IMR-90 (cell line): ENCODE measurements around the gene TBX3. TPM values are rescaled to one million over a fixed set of nuclear protein-coding genes. Genes with fewer than 3 reads are reported as not detected.
A peak's percentile ranks its signal among the peaks of the same experiment; 100 is the strongest.

Source experiments
- ATAC-seq: fragments of 200-7000 bp; cut with Tn5 transposase; 2 replicates; pipeline ENCODE4 v1.9.1; 2020; ENCODE audit warnings: low read depth, mild to moderate bottlenecking, moderate library complexity
- BruUV-seq: library from RNA; stranded (reverse); fragments of 400-500 nt; replicated peaks from 2 replicates; lab custom pipeline; 2021; lab: Mats Ljungman, UMichigan
- CTCF ChIA-PET: fragments of 300-600 bp; formaldehyde crosslinking; extraction: SDS; loops from one replicate; lab custom pipeline; 2021; ENCODE audit warnings: antibody characterized with exemption; lab: Yijun Ruan, JAX
- POLR2A ChIA-PET: fragments of 300-600 bp; sonication (Branson Sonifier 250); formaldehyde crosslinking; loops from one replicate; lab custom pipeline; 2022; ENCODE audit warnings: antibody characterized with exemption; ENCODE audit not compliant: unreplicated experiment; lab: Charles Lee
- DNase-seq: peaks from one replicate; pipeline ENCODE4 v3.0.0; 2013
- H2AFZ ChIP-seq: replicated peaks from 2 replicates; pipeline ENCODE3; 2013; ENCODE audit warnings: low read length, mild to moderate bottlenecking; ENCODE audit not compliant: poor library complexity
- H2AK5ac ChIP-seq: 2 replicates; pipeline ENCODE4 v1.6.1; 2013; ENCODE audit warnings: low read depth, low read length, inconsistent platforms
- H2AK9ac ChIP-seq: replicated peaks from 2 replicates; pipeline ENCODE3; 2013; ENCODE audit warnings: mild to moderate bottlenecking, low read depth, low read length, moderate library complexity; ENCODE audit not compliant: poor library complexity
- H2BK120ac ChIP-seq: 2 replicates; pipeline ENCODE4 v1.6.1; 2013; ENCODE audit warnings: low read depth, low read length, inconsistent platforms
- H2BK15ac ChIP-seq: 3 replicates; pipeline ENCODE4 v1.6.1; 2013; ENCODE audit warnings: low read depth, low read length, inconsistent platforms
- H2BK20ac ChIP-seq: 2 replicates; pipeline ENCODE4 v1.6.1; 2013; ENCODE audit warnings: low read depth, mild to moderate bottlenecking, inconsistent platforms, low read length, moderate library complexity
- H2BK5ac ChIP-seq: 2 replicates; pipeline ENCODE4 v1.6.1; 2013; ENCODE audit warnings: mild to moderate bottlenecking, low read depth, low read length, inconsistent platforms; ENCODE audit not compliant: poor library complexity, severe bottlenecking
- H3K14ac ChIP-seq: replicated peaks from 2 replicates; pipeline ENCODE4 v1.6.1; 2013; ENCODE audit warnings: low read depth, low read length, inconsistent platforms
- H3K18ac ChIP-seq: 2 replicates; pipeline ENCODE4 v1.6.1; 2013; ENCODE audit warnings: low read depth, low read length, control low read depth
- H3K23ac ChIP-seq: 2 replicates; pipeline ENCODE4 v1.6.1; 2013; ENCODE audit warnings: low read depth, low read length, inconsistent platforms
- H3K27ac ChIP-seq: 2 replicates; pipeline ENCODE4 v1.5.1; 2013; ENCODE audit warnings: mild to moderate bottlenecking, control low read depth, low read length; ENCODE audit not compliant: insufficient read depth
- H3K27me3 ChIP-seq: 2 replicates; pipeline ENCODE4 v1.6.1; 2013; ENCODE audit warnings: low read length; ENCODE audit not compliant: control insufficient read depth, insufficient read depth
- H3K36me3 ChIP-seq: 2 replicates; pipeline ENCODE4 v1.6.1; 2013; ENCODE audit warnings: low read length, mixed read lengths; ENCODE audit not compliant: control insufficient read depth, insufficient read depth
- H3K4ac ChIP-seq: 2 replicates; pipeline ENCODE4 v1.6.1; 2013; ENCODE audit warnings: low read depth, low read length, inconsistent platforms
- H3K4me1 ChIP-seq: 2 replicates; pipeline ENCODE4 v1.6.1; 2013; ENCODE audit warnings: low read length, mixed read lengths; ENCODE audit not compliant: control insufficient read depth, insufficient read depth
- H3K4me2 ChIP-seq: 2 replicates; pipeline ENCODE4 v1.6.1; 2013; ENCODE audit warnings: low read depth, mild to moderate bottlenecking, control low read depth, low read length, moderate library complexity
- H3K4me3 ChIP-seq: 2 replicates; pipeline ENCODE4 v1.5.1; 2013; ENCODE audit warnings: low read depth, mild to moderate bottlenecking, control low read depth, low read length, moderate library complexity; ENCODE audit not compliant: insufficient read depth
- H3K56ac ChIP-seq: 2 replicates; pipeline ENCODE4 v1.6.1; 2013; ENCODE audit warnings: low read length, inconsistent platforms; ENCODE audit not compliant: insufficient read depth; ENCODE audit errors: extremely low read depth
- H3K79me1 ChIP-seq, 2 experiments: 2 replicates each; pipeline ENCODE4 v1.6.1; 2013; ENCODE audit warnings: low read length in 2 of 2, inconsistent platforms in 1 of 2, low read depth in 1 of 2
- H3K9ac ChIP-seq: 2 replicates; pipeline ENCODE4 v1.6.1; 2013; ENCODE audit warnings: low read depth, low read length, control low read depth
- H3K9me1 ChIP-seq: 2 replicates; pipeline ENCODE4 v1.6.1; 2013; ENCODE audit warnings: low read length, inconsistent platforms; ENCODE audit not compliant: insufficient read depth
- H3K9me3 ChIP-seq: 2 replicates; pipeline ENCODE4 v1.6.1; 2013; ENCODE audit warnings: low read length; ENCODE audit not compliant: control insufficient read depth, insufficient read depth
- H4K20me1 ChIP-seq: 2 replicates; pipeline ENCODE4 v1.6.1; 2013; ENCODE audit warnings: low read length, inconsistent platforms; ENCODE audit not compliant: insufficient read depth
- H4K5ac ChIP-seq: 2 replicates; pipeline ENCODE4 v1.6.1; 2013; ENCODE audit warnings: mild to moderate bottlenecking, low read depth, low read length, control low read depth
- H4K8ac ChIP-seq, 2 experiments: 2 replicates each; pipeline ENCODE4 v1.6.1; 2013; ENCODE audit warnings: low read depth in 2 of 2, low read length in 2 of 2, control low read depth in 1 of 2, inconsistent platforms in 1 of 2
- H4K91ac ChIP-seq: 2 replicates; pipeline ENCODE4 v1.6.1; 2013; ENCODE audit warnings: low read depth, low read length, inconsistent platforms; ENCODE audit not compliant: insufficient read depth
- BHLHE40 ChIP-seq: fragments of 150-350 bp; IDR thresholded peaks from 2 replicates; pipeline ENCODE4 v1.6.1; 2016; ENCODE audit warnings: mild to moderate bottlenecking, low read depth, low read length
- CEBPB ChIP-seq: IDR thresholded peaks from 2 replicates; pipeline ENCODE4 v1.6.1; 2012; ENCODE audit warnings: low read depth, low read length, improper control_type of control experiment
- CHD1 ChIP-seq: IDR thresholded peaks from 2 replicates; pipeline ENCODE4 v1.6.1; 2012; ENCODE audit warnings: low read depth, low read length, improper control_type of control experiment
- CTCF ChIP-seq: conservative IDR thresholded peaks from 2 replicates; pipeline ENCODE4 v1.5.1; 2012; ENCODE audit warnings: mild to moderate bottlenecking, low read depth, low read length, improper control_type of control experiment
- FOS ChIP-seq: fragments of 150-350 bp; IDR thresholded peaks from 2 replicates; pipeline ENCODE4 v1.6.1; 2016; ENCODE audit warnings: low read depth, low read length
- MAFK ChIP-seq: IDR thresholded peaks from 2 replicates; pipeline ENCODE4 v1.6.1; 2012; ENCODE audit warnings: low read depth, low read length, improper control_type of control experiment
- MAZ ChIP-seq: IDR thresholded peaks from 2 replicates; pipeline ENCODE4 v1.6.1; 2012; ENCODE audit warnings: low read depth, mild to moderate bottlenecking, low read length, improper control_type of control experiment, moderate library complexity, borderline replicate concordance
- MXI1 ChIP-seq: IDR thresholded peaks from 2 replicates; pipeline ENCODE4 v1.6.1; 2012; ENCODE audit warnings: low read depth, mild to moderate bottlenecking, low read length, moderate library complexity, borderline replicate concordance
- NFE2L2 ChIP-seq: fragments of 150-350 bp; IDR thresholded peaks from 2 replicates; pipeline ENCODE4 v1.6.1; 2016; ENCODE audit warnings: low read depth, mild to moderate bottlenecking, low read length
- POLR2A ChIP-seq: IDR thresholded peaks from 2 replicates; pipeline ENCODE4 v1.6.1; 2012; ENCODE audit warnings: mild to moderate bottlenecking, low read depth, low read length
- RAD21 ChIP-seq: IDR thresholded peaks from 2 replicates; pipeline ENCODE4 v1.6.1; 2012; ENCODE audit warnings: low read length, improper control_type of control experiment
- RCOR1 ChIP-seq: IDR thresholded peaks from 2 replicates; pipeline ENCODE4 v1.6.1; 2012; ENCODE audit warnings: mild to moderate bottlenecking, low read length, improper control_type of control experiment; ENCODE audit not compliant: insufficient replicate concordance
- RFX5 ChIP-seq: IDR thresholded peaks from 2 replicates; pipeline ENCODE4 v1.8.0; 2012; ENCODE audit warnings: low read depth, mild to moderate bottlenecking, low read length, moderate library complexity
- SMC3 ChIP-seq: fragments of 150-350 bp; IDR thresholded peaks from 2 replicates; pipeline ENCODE4 v1.6.1; 2016; ENCODE audit warnings: low read depth, mild to moderate bottlenecking, antibody characterized with exemption, low read length, moderate library complexity
- WGBS, 2 experiments: methylation state at CpG; one replicate each; pipeline versions ENCODE4 v1.1.5 to v1.1.7; 2013; ENCODE audit warnings: missing lambda C conversion rate in 2 of 2; ENCODE audit not compliant: insufficient read length in 1 of 2; ENCODE audit errors: extremely low coverage in 2 of 2; 5-methylcytosine and 5-hydroxymethylcytosine counted together
- dilution Hi-C: fragments of 300-500 bp; cut with HindIII; formaldehyde crosslinking; loops from one replicate; pipeline ENCODE4 v1.14.3; 2018; ENCODE audit warnings: low sequenced_read_pairs; ENCODE audit not compliant: unreplicated experiment
- in situ Hi-C: fragments of 300-500 bp; cut with MboI; formaldehyde crosslinking; loops from 3 replicates; pipeline ENCODE4 v1.14.3; 2019; ENCODE audit warnings: low sequenced_read_pairs, inconsistent platforms, mixed read lengths
- intact Hi-C: fragments of 100-400 bp; cut with micrococcal nuclease; formaldehyde crosslinking; loops from 2 replicates; pipeline ENCODE4 v1.10.0; 2022
- polyA plus RNA-seq, 3 experiments: library from polyadenylated mRNA; depleted of rRNA; stranded (reverse); fragments of >200 nt; gene quantifications; 2 replicates each; pipeline ENCODE4 v1.2.3, GENCODE V29; 2012; ENCODE audit warnings: low replicate concordance in 1 of 3
- total RNA-seq: library from RNA; depleted of rRNA; stranded (reverse); fragments of >200 nt; gene quantifications from 2 replicates; pipeline ENCODE4 v1.2.3, GENCODE V29; 2012

The TBX3 gene
- total and polyA plus RNA-seq, 2 of the 4 experiments (the other 2 are of a cell fraction), result 15.8 to 44.9 TPM

- no peak overlapping the region for H2BK15ac ChIP-seq
- H4K20me1 ChIP-seq, result no peaks in the 10 kb centered on the region
- dilution Hi-C loops (no loop called here), in situ Hi-C loops (no loop called here), intact Hi-C loops (no loop called here)
- no peak overlapping the region for H2BK120ac ChIP-seq
- ATAC-seq, result peak; percentile 37; the same call in 1 of the 2 replicates
- H2BK20ac ChIP-seq, result no peak overlapping the region
- H3K4ac ChIP-seq, result no peak overlapping the region
- H2AFZ ChIP-seq, result no peak overlapping the region
- H3K79me1 ChIP-seq, result no peaks in the 10 kb centered on the region
- H4K8ac ChIP-seq, result no peak overlapping the region
- POLR2A ChIA-PET, result no interaction called here
- no peak for DNase-seq
- H2AK9ac ChIP-seq, result no peak overlapping the region
- no peak overlapping the region for H3K27ac ChIP-seq
- H3K18ac ChIP-seq, result no peak overlapping the region
- CTCF ChIA-PET, result no interaction called here
- H3K4me2 ChIP-seq, result no peak overlapping the region
- no peak overlapping the region for H3K4me3 ChIP-seq
- H2BK5ac ChIP-seq, result no peak overlapping the region
- H3K9me3 ChIP-seq, result no peaks in the 10 kb centered on the region
- H3K23ac ChIP-seq, result no peak overlapping the region
- no peak overlapping the region for H4K91ac ChIP-seq
- no peak overlapping the region for H3K56ac ChIP-seq
- H3K36me3 ChIP-seq, result no peaks in the 10 kb centered on the region
- H3K4me1 ChIP-seq, result peaks cover 12% of the 10 kb centered on the region
- WGBS, 2 experiments, result no CpG with 5 or more reads among the region's 3 CpGs
- TF ChIP-seq RAD21 (no peak), SMC3 (no peak), POLR2A (no peak), RCOR1 (no peak), MAZ (no peak), MAFK (no peak), FOS (no peak), MXI1 (no peak), CEBPB (no peak), NFE2L2 (no peak), BHLHE40 (no peak), CTCF (no peak), RFX5 (no peak), CHD1 (no peak)
- peaks cover 9% of the 10 kb centered on the region for H3K27me3 ChIP-seq
- BruUV-seq, result no TSS peak
- H3K9me1 ChIP-seq, result no peaks in the 10 kb centered on the region
- no peak overlapping the region for H4K5ac ChIP-seq
- H3K14ac ChIP-seq, result no peak overlapping the region
- H3K9ac ChIP-seq, result no peak overlapping the region
- no peak overlapping the region for H2AK5ac ChIP-seq
Measured at GRCh38 chr12:114701104-114701414, 17.1 kb upstream of the TBX3 start.
